GM12874 (cell line): ENCODE data around the gene GDF15.

Source experiments
- CTCF ChIP-seq: IDR thresholded peaks from 2 replicates; pipeline ENCODE4 v1.5.1; 2011; ENCODE audit warnings: low read depth, mild to moderate bottlenecking, control low read depth, low read length, moderate library complexity; ENCODE audit not compliant: insufficient read depth

Gene GDF15

DNA sequence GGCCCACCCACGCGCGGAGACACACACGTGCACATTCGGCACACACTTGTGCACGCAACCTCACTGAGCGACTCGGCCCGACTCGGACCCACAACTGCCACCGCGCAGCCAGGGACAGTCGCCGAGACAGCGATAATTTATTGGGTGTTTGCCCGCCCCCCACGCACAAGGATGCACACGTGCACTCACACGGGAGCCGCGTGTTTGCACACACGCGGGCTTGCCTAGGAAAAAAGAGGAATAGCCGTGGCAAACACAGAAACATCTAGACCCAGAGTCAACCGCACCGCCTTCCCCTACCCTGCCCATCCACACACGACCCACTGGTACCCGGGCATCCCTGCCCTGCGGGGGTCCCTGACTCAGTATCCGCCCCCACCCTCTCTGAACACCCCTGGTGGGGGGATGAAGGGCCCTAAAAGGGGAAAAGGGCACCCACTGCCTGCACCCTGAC, 32.1 kb downstream of the GDF15 start:
- TF ChIP-seq CTCF, result no peak

GRCh38 chr19:18418483-18419194, 32.7 kb downstream of the GDF15 start:
- no peak for TF ChIP-seq CTCF

DNA sequence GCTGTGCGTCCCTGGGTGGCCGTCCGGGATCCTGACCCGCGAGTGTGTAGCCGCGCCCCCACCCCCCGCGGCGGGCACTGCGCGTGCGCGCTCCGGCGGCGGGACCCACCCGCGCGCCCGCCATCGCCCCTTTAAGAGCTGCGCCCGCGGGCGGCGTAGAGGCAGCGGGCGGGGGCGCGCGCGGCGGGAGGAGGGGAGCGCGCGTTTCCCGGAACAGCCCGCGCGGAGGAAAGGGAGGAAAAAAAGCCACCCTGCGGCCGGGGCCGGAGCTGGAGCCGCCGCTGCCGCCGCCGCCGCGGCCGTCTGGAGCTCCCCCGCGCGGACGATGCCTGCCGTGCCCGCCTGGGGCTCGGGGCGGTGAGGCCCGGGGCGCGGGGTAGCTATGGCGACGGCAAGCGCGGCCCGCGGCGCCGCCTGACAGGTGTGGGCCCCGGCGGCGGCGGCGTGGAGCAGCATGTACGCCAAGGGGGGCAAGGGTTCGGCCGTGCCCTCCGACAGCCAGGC, 33.3 kb downstream of the GDF15 start, which contains the start of gene SSBP4:
TSS of gene SSBP4 (plus strand) at position 204 of the 504 bp plus-strand sequence. CDS start at position 455, 251 bp downstream.
- TF ChIP-seq CTCF, result peak; percentile 27; the same call in 1 of the 2 replicates

DNA sequence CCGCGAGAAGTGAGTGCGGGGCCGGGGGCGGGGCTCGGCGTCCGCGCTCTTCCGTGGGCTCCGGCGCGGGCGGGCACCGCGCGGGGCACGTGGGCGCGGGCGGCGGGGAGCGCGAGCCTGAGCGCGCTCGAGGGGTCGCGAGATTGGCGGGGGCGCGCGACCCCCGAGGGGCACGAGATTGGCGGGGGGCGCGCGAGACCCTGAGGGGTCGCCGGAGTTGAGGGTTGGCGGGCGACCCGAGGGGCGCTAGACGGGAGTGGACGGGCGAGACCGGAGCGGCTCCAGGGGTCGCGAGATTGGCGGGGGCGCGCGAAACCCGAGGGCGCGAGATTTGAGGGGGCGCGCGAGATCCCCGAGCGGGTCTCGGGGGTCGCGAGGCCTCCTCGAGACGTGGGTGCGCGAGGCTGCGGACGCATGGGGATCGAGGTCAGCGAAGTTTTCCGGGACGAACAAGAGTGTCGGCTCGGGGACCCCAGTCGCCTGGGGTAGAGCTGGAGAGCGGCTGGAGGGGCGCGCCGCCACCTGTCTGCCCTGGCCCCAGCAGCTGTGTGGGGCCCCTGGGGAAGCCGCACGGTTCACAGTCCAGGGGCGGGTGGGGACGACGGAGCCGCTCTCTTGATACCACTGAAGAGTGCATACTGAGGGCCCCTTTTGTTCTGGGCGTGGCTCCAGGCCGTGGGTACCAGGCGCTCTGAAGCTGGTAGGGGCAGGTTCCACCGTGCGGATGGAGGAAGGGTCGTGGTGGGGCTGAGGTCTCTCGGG, 33.9 kb downstream of the GDF15 start:
- no peak for TF ChIP-seq CTCF

DNA sequence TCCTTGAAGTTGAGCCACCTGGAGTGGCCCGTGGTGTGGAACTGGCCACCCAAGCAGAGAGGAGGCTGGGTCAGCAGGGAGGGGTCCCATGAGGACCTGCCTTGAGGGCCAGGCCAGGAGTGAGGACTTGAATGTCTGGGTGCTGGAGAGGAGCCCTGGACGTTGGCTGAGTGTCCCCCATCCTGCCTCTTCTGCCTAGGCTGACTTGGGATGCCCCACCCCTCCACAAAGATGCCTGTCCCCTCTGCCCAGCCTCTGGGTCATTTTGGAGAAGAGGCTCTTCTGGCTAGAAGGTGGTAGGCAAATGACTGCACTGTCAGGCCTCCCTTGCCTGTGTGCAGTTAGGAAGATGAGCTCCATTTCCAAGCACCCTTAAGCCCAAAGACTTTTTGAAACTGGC, 35.0 kb downstream of the GDF15 start:
- no peak for TF ChIP-seq CTCF

DNA sequence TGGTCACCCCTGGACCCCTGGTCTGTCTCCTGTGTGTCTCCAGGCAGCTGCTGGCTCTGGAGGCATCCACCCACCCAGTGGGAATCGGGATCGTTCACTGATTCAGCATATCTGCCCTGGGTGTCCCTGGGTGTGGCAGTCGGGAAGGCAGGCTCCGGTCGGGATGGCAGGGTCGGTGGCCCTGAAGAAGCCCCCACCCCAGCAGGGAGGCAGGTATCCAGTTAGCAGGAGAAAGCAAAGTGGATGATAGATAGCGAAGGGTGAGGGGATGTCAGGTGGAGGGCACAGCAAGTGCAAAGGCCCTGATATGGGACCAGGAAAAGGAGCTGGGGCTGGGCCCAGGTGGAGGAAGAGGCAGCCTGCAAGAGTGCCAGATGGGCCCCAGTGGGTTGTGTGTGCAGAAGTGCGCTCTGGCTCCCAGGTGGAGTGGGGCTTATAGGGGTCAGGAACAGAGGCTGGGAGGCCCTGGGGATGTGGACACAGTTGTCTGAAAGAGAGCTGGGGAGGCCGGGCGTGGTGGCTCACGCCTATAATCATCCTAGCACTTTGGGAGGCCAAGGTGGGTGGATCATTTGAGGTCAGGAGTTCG, 35.5 kb downstream of the GDF15 start:
- TF ChIP-seq CTCF, result no peak
